Esophagus muscularis mucosa (tissue), 4 donors: Measurements from ENCODE around the gene SUSD6. TPM values are rescaled to one million over a fixed set of nuclear protein-coding genes. Genes with fewer than 3 reads are reported as not detected.
A peak's percentile ranks its signal among the peaks of the same experiment; 100 is the strongest.

ENCODE experiments used
- DNase-seq: peaks from one replicate; pipeline ENCODE4 v3.0.0-alpha.2; 2017; ENCODE audit errors: extremely low spot score
- H3K27ac ChIP-seq, 4 donors: fragments of 200-600 bp; sonication (generic); replicated peaks in 1 of 4; 1 replicate in 3 of 4; 2 replicates in 1 of 4; pipeline ENCODE4 v1.5.1; 2016 to 2019; ENCODE audit warnings: mild to moderate bottlenecking in 1 of 4
- H3K27me3 ChIP-seq, 4 donors: fragments of 200-600 bp; sonication (generic); one replicate each; pipeline versions ENCODE4 v1.5.1 to v1.6.0; 2016 to 2019
- H3K36me3 ChIP-seq, 4 donors: fragments of 200-600 bp; sonication (generic); one replicate each; pipeline ENCODE4 v1.5.1; 2016 to 2019
- H3K4me1 ChIP-seq, 4 donors: fragments of 200-600 bp; sonication (generic); one replicate each; pipeline ENCODE4 v1.5.1; 2016 to 2019
- H3K4me3 ChIP-seq, 4 donors: fragments of 200-600 bp; sonication (generic); 1 replicate in 2 of 4; 2 replicates in 2 of 4; pipeline ENCODE4 v1.5.1; 2016 to 2019; ENCODE audit warnings: mild to moderate bottlenecking in 4 of 4, moderate library complexity in 1 of 4
- H3K9me3 ChIP-seq, 4 donors: fragments of 200-600 bp; sonication (generic); 1 replicate in 3 of 4; 2 replicates in 1 of 4; pipeline ENCODE4 v1.5.1; 2016 to 2019
- EP300 ChIP-seq: sonication (generic); formaldehyde crosslinking; IDR thresholded peaks from one replicate; pipeline ENCODE4 v1.6.1; 2017; ENCODE audit warnings: antibody characterized with exemption
- POLR2A ChIP-seq: fragments of 450-650 bp; IDR thresholded peaks from one replicate; pipeline ENCODE4 v1.6.1; 2017; ENCODE audit warnings: antibody characterized with exemption, moderate library complexity, mild to moderate bottlenecking, low read depth
- POLR2AphosphoS5 ChIP-seq, 2 donors: sonication (generic); formaldehyde crosslinking; IDR thresholded peaks; one replicate each; pipeline ENCODE4 v1.6.1; 2017; ENCODE audit warnings: antibody characterized with exemption in 2 of 2
- WGBS: methylation state at CpG from one replicate; pipeline ENCODE4 v1.1.5; 2018; 5-methylcytosine and 5-hydroxymethylcytosine counted together
- intact Hi-C: fragments of 100-400 bp; cut with DNase I; formaldehyde crosslinking; loops from one replicate; pipeline ENCODE4 v1.15.1; 2023
- total RNA-seq, 4 donors: library from RNA; depleted of rRNA; stranded (reverse); fragments of >200 nt; gene quantifications; one replicate each; pipeline versions ENCODE4 v1.1.0 to v1.2.1, GENCODE V29; 2016
- TF ChIP-seq, protein P1 (sequence below), 3 experiments: fragments of 200-600 bp in 2 of 3; fragments of 450-650 bp in 1 of 3; sonication (generic) in 2 of 3; IDR thresholded peaks; one replicate each; pipeline ENCODE4 v1.5.1; 2017 to 2019; ENCODE audit warnings: antibody characterized with exemption in 3 of 3, mild to moderate bottlenecking in 2 of 3, moderate library complexity in 1 of 3

Gene SUSD6
- total RNA-seq, 4 donors from 2014 or later: 21.2 to 89.5 (median 43.5) TPM

GRCh38 chr14:69612014-69612782, 802 bp downstream of the SUSD6 start:
- H3K4me3 ChIP-seq: peak overlapping the region; percentile 83 to 91 (median 91)
- peaks cover 54 to 63% (median 56%) of the 10 kb centered on the region in 4 donors for H3K4me1 ChIP-seq
- intact Hi-C loops: loop anchor here (5.0 kb wide), 2 partner anchors 35 to 155 kb away; partner anchors contain the start of gene SRSF5
- H3K27me3 ChIP-seq: no peaks in the 10 kb centered on the region
- TF ChIP-seq, protein P1, sequence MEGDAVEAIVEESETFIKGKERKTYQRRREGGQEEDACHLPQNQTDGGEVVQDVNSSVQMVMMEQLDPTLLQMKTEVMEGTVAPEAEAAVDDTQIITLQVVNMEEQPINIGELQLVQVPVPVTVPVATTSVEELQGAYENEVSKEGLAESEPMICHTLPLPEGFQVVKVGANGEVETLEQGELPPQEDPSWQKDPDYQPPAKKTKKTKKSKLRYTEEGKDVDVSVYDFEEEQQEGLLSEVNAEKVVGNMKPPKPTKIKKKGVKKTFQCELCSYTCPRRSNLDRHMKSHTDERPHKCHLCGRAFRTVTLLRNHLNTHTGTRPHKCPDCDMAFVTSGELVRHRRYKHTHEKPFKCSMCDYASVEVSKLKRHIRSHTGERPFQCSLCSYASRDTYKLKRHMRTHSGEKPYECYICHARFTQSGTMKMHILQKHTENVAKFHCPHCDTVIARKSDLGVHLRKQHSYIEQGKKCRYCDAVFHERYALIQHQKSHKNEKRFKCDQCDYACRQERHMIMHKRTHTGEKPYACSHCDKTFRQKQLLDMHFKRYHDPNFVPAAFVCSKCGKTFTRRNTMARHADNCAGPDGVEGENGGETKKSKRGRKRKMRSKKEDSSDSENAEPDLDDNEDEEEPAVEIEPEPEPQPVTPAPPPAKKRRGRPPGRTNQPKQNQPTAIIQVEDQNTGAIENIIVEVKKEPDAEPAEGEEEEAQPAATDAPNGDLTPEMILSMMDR (IDR thresholded peaks at IDR 0.05): no peak
- TF ChIP-seq POLR2A: no peak
- no peak for DNase-seq
- WGBS: 0% methylated on average over 17 of the region's 47 CpGs
- no peaks in the 10 kb centered on the region for H3K36me3 ChIP-seq
- no peaks in the 10 kb centered on the region for H3K9me3 ChIP-seq
- H3K27ac ChIP-seq: peak overlapping the region; percentile 97 to 100 (median 100)

GRCh38 chr14:69612783-69613130, 1.4 kb downstream of the SUSD6 start:
- no peaks in the 10 kb centered on the region for H3K36me3 ChIP-seq
- 16% methylated on average over 2 of the region's 2 CpGs for WGBS
- intact Hi-C loops: loop anchor here (5.0 kb wide), 2 partner anchors 35 to 155 kb away; partner anchors contain the start of gene SRSF5
- H3K4me3 ChIP-seq: peak overlapping the region; percentile 83 to 91 (median 91)
- H3K4me1 ChIP-seq: peaks cover 60 to 69% (median 62%) of the 10 kb centered on the region in 4 donors
- no peaks in the 10 kb centered on the region for H3K9me3 ChIP-seq
- DNase-seq: no peak
- TF ChIP-seq, protein P1 (IDR thresholded peaks at IDR 0.05): peak in 2 of 3 experiments; percentile 6 to 28
- TF ChIP-seq POLR2A: no peak
- peak overlapping the region; percentile 97 to 100 (median 100) for H3K27ac ChIP-seq
- no peaks in the 10 kb centered on the region for H3K27me3 ChIP-seq

DNA sequence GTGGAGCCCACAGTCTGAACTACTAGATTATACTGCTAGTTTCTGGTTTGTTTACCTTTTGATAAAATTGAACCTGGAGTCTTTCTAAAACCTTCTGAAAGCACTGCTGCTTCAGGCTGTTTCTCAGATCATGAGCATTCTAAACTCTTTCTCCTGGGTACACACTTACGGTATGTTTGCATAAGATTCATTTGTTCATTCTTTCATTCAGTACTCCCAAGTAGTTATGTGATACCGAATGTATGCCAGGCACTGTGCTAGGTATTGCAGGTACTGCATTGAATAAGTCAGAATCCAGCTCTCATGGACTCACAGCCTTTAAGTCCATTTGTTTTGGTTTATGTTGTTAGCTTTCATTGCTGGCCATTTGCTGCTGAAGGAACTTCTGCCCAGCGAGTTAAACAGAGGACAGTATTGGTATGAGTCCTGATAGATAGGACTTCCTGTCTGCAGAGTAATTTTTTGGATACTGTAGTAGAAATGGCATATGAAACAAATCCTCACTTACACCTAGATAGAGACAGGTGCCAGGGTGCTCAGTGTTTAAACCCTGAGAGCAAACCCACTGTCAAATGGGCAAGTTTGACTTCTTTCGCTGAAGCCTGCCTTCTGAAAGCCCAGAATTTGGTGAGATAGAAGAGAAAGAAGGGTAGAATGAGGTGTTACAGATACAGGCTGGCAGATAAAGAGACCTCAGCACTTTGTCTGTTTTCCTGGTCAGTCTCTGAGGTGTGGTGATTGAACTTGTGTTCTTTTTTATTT, 2.1 kb downstream of the SUSD6 start:
- Histone ChIP-seq H3K36me3 (no peaks in the 10 kb centered on the region), H3K9me3 (no peaks in the 10 kb centered on the region), H3K4me1 (peaks cover 67 to 76% (median 69%) of the 10 kb centered on the region in 4 donors), H3K27me3 (no peaks in the 10 kb centered on the region), H3K27ac (peak overlapping the region; percentile 97 to 100 (median 100)), H3K4me3 (peak overlapping the region; percentile 83 to 91 (median 91))
- DNase-seq: no peak
- TF ChIP-seq POLR2A (no peak), EP300 (no peak), POLR2AphosphoS5 (IDR thresholded peaks at IDR 0.05) (no peak)
- TF ChIP-seq, protein P1 (IDR thresholded peaks at IDR 0.05): no peak
- WGBS: 72% methylated on average over 4 of the region's 4 CpGs
- intact Hi-C loops: loop anchor here (5.0 kb wide), 2 partner anchors 34 to 154 kb away; partner anchors contain the start of gene SRSF5

DNA sequence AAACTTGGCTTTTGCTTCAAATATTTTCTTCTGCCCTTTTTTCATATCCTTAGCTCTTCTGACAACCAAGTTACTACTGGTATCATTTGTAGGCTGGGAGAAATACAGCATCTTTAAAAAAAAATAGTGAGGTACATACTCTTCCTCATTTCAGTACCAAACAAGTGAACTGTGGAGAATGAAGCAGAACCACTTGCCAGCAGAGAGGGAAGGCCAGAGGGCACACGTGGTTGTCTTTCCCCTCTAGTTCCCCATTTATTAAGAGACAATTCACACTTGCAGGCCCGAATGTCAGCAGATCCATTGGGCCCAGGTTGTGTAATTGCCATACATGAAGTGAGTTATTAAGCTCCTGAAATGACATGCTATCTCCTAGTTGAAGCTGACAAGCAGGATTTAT, 3.2 kb downstream of the SUSD6 start:
- WGBS: 13% methylated on average over 2 of the region's 2 CpGs
- H3K27ac ChIP-seq: peak overlapping the region; percentile 97 to 100 (median 100)
- no peak for DNase-seq
- H3K27me3 ChIP-seq: no peaks in the 10 kb centered on the region
- intact Hi-C loops: loop anchor here (5.0 kb wide), 2 partner anchors 33 to 153 kb away; partner anchors contain the start of gene SRSF5
- TF ChIP-seq POLR2AphosphoS5 (IDR thresholded peaks at IDR 0.05): no peak
- TF ChIP-seq, protein P1 (IDR thresholded peaks at IDR 0.05): no peak
- no peak for TF ChIP-seq POLR2A
- TF ChIP-seq EP300: no peak
- H3K9me3 ChIP-seq: no peaks in the 10 kb centered on the region
- H3K36me3 ChIP-seq: no peaks in the 10 kb centered on the region
- peak overlapping the region in 1 of 4 donors; percentile 47 for H3K4me3 ChIP-seq
- H3K4me1 ChIP-seq: peaks cover 78 to 87% (median 80%) of the 10 kb centered on the region in 4 donors
